WTC11 (cell line): ENCODE measurements around the gene RGS6. TPM values are rescaled to one million over a fixed set of nuclear protein-coding genes. Genes with fewer than 3 reads are reported as not detected.

Source experiments
- ATAC-seq: fragments of 200-7000 bp; cut with Tn5 transposase; 2 replicates; pipeline ENCODE4 v1.10.0; 2021; ENCODE audit warnings: mild to moderate bottlenecking, moderate library complexity
- CTCF ChIA-PET: fragments of 300-600 bp; sonication (Branson Sonifier 250); formaldehyde crosslinking; loops from one replicate; lab custom pipeline; 2021; ENCODE audit warnings: antibody characterized with exemption; lab: Charles Lee
- POLR2A ChIA-PET: fragments of 350-600 bp; sonication (Branson Sonifier 250); formaldehyde crosslinking; loops from one replicate; lab custom pipeline; 2021; ENCODE audit warnings: antibody characterized with exemption; lab: Charles Lee
- DNase-seq: peaks from one replicate; pipeline ENCODE4 v3.0.0; 2021; ENCODE audit warnings: low spot score
- H3K27ac Mint-ChIP-seq: 2 replicates; pipeline ENCODE4 v1.8.0; 2021; ENCODE audit warnings: mixed read lengths
- H3K27me3 Mint-ChIP-seq: 2 replicates; pipeline ENCODE4 v1.8.0; 2021; ENCODE audit warnings: low read depth, mild to moderate bottlenecking, moderate library complexity, mixed read lengths
- H3K36me3 Mint-ChIP-seq: 2 replicates; pipeline ENCODE4 v1.8.0; 2021; ENCODE audit warnings: mixed read lengths
- H3K4me1 Mint-ChIP-seq: 2 replicates; pipeline ENCODE4 v1.8.0; 2022; ENCODE audit warnings: mixed read lengths
- H3K4me3 Mint-ChIP-seq: 2 replicates; pipeline ENCODE4 v1.8.0; 2021; ENCODE audit warnings: mild to moderate bottlenecking, moderate library complexity, mixed read lengths
- H3K9me3 Mint-ChIP-seq: 2 replicates; pipeline ENCODE4 v1.8.0; 2021; ENCODE audit warnings: mixed read lengths
- AFF4 ChIP-seq: sonication (generic); formaldehyde crosslinking; IDR thresholded peaks from 2 replicates; pipeline ENCODE4 v1.8.1; 2023; ENCODE audit warnings: mild to moderate bottlenecking, missing genetic modification reagents, borderline replicate concordance
- CDX4 ChIP-seq: fragments of 250-450 bp; sonication (Bioruptor Pico); IDR thresholded peaks from 2 replicates; pipeline ENCODE4 v1.9.0; 2021; ENCODE audit warnings: moderate library complexity, mild to moderate bottlenecking, inconsistent platforms, borderline replicate concordance
- CTCF ChIP-seq: fragments of 200-600 bp; IDR thresholded peaks from 2 replicates; pipeline ENCODE4 v1.8.0; 2022; ENCODE audit warnings: antibody characterized with exemption
- ESRRA ChIP-seq: sonication (generic); formaldehyde crosslinking; IDR thresholded peaks from 2 replicates; pipeline ENCODE4 v1.8.1; 2022; ENCODE audit warnings: mild to moderate bottlenecking, missing genetic modification reagents, borderline replicate concordance
- ETV6 ChIP-seq: sonication (generic); formaldehyde crosslinking; IDR thresholded peaks from 2 replicates; pipeline ENCODE4 v1.8.1; 2022; ENCODE audit warnings: mild to moderate bottlenecking, missing genetic modification reagents
- GRHL2 ChIP-seq: fragments of 250-450 bp; sonication (Bioruptor Pico); IDR thresholded peaks from 2 replicates; pipeline ENCODE4 v1.8.0; 2022; ENCODE audit warnings: mild to moderate bottlenecking, moderate library complexity; ENCODE audit not compliant: insufficient replicate concordance, severe bottlenecking
- GTF2I ChIP-seq: fragments of 250-450 bp; sonication (Bioruptor Pico); conservative IDR thresholded peaks from 2 replicates; pipeline ENCODE4 v1.4.0; 2021; ENCODE audit warnings: mild to moderate bottlenecking
- JUN ChIP-seq: sonication (generic); formaldehyde crosslinking; IDR thresholded peaks from 2 replicates; pipeline ENCODE4 v1.8.0; 2023; ENCODE audit warnings: mild to moderate bottlenecking, missing genetic modification reagents
- MLX ChIP-seq: sonication (generic); formaldehyde crosslinking; IDR thresholded peaks from 2 replicates; pipeline ENCODE4 v1.8.1; 2023; ENCODE audit warnings: mild to moderate bottlenecking, missing genetic modification reagents, moderate library complexity
- NFATC4 ChIP-seq: fragments of 250-450 bp; sonication (Bioruptor Pico); IDR thresholded peaks from 2 replicates; pipeline ENCODE4 v1.9.0; 2021; ENCODE audit warnings: mild to moderate bottlenecking
- NR2C2 ChIP-seq: sonication (generic); formaldehyde crosslinking; IDR thresholded peaks from 2 replicates; pipeline ENCODE4 v1.8.0; 2022; ENCODE audit warnings: mild to moderate bottlenecking, missing genetic modification reagents
- SP1 ChIP-seq: sonication (generic); formaldehyde crosslinking; conservative IDR thresholded peaks from 2 replicates; pipeline ENCODE4 v1.8.1; 2022; ENCODE audit warnings: missing genetic modification reagents
- ZBTB21 ChIP-seq: sonication (generic); formaldehyde crosslinking; IDR thresholded peaks from 2 replicates; pipeline ENCODE4 v1.8.1; 2023; ENCODE audit warnings: mild to moderate bottlenecking, missing genetic modification reagents, borderline replicate concordance
- ZNF219 ChIP-seq: sonication (generic); formaldehyde crosslinking; IDR thresholded peaks from 2 replicates; pipeline ENCODE4 v1.8.0; 2023; ENCODE audit warnings: missing genetic modification reagents, mild to moderate bottlenecking, borderline replicate concordance
- ZNF281 ChIP-seq: sonication (generic); formaldehyde crosslinking; IDR thresholded peaks from 2 replicates; pipeline ENCODE4 v1.8.0; 2023; ENCODE audit warnings: mild to moderate bottlenecking, missing genetic modification reagents
- total RNA-seq: library from RNA; stranded (reverse); gene quantifications from 3 replicates; pipeline ENCODE4 v1.2.3, GENCODE V29; 2021
- TF ChIP-seq, protein P1 (sequence below): sonication (generic); formaldehyde crosslinking; IDR thresholded peaks from 2 replicates; pipeline ENCODE4 v1.8.1; 2023; ENCODE audit warnings: mild to moderate bottlenecking, missing genetic modification reagents, moderate library complexity

RGS6 gene
- total RNA-seq, 1 experiment from 2014 or later, result 1.0 TPM

- TF ChIP-seq CDX4 (CRISPR knock-in tag), result no peak
- no peak for TF ChIP-seq ZNF281 (CRISPR knock-in tag)
- TF ChIP-seq NFATC4, result no peak
- no peak for TF ChIP-seq AFF4 (CRISPR knock-in tag)
- TF ChIP-seq NR2C2 (CRISPR knock-in tag), result no peak
- TF ChIP-seq CTCF, result no peak
- no peak for TF ChIP-seq GRHL2 (CRISPR knock-in tag)
- TF ChIP-seq JUN (CRISPR knock-in tag), result no peak
Observed at GRCh38 chr14:72141084-72141483, 208.9 kb downstream of the RGS6 start (continued).

- Mint-ChIP-seq H3K4me1 (no peaks in the 10 kb centered on the region), H3K36me3 (no peaks in the 10 kb centered on the region), H3K27ac (no peak overlapping the region), H3K9me3 (peaks cover 30% of the 10 kb centered on the region), H3K4me3 (no peak overlapping the region), H3K27me3 (no peaks in the 10 kb centered on the region; the same call in 1 of the 2 replicates)
- no peak for TF ChIP-seq MLX (CRISPR knock-in tag)
- no peak for TF ChIP-seq SP1
- TF ChIP-seq ETV6 (CRISPR knock-in tag), result no peak
- TF ChIP-seq, protein P1, sequence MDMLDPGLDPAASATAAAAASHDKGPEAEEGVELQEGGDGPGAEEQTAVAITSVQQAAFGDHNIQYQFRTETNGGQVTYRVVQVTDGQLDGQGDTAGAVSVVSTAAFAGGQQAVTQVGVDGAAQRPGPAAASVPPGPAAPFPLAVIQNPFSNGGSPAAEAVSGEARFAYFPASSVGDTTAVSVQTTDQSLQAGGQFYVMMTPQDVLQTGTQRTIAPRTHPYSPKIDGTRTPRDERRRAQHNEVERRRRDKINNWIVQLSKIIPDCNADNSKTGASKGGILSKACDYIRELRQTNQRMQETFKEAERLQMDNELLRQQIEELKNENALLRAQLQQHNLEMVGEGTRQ (CRISPR knock-in tag), result no peak
- no peak for TF ChIP-seq ZBTB21 (CRISPR knock-in tag)
- no peak for TF ChIP-seq ESRRA (CRISPR knock-in tag)
- no peak for TF ChIP-seq GTF2I (CRISPR knock-in tag)
- no peak for TF ChIP-seq ZNF219 (CRISPR knock-in tag)
- ChIA-PET CTCF (no interaction called here), POLR2A (no interaction called here)
- ATAC-seq (no peak), DNase-seq (no peak)
Observed at GRCh38 chr14:72142328-72142727, 210.1 kb downstream of the RGS6 start.
